GM18511 (cell line): Measurements from ENCODE around the gene RIPPLY1.
"Not testable (repeated sequence)": the region's sequence is repeated elsewhere in the genome, so short reads cannot be mapped to it uniquely, and the experiment has no call there.

ENCODE experiments used
- ATAC-seq: cut with Tn5 transposase; IDR thresholded peaks from one replicate; pipeline ENCODE4 v1.9.1; 2021; ENCODE audit warnings: mild to moderate bottlenecking, moderate library complexity; ENCODE audit not compliant: unreplicated experiment

RIPPLY1 gene

GRCh38 chrX:106917830-106918500, 14.8 kb upstream of the RIPPLY1 start:
- ATAC-seq = peak; percentile 56

- ATAC-seq = no peak
Observed at GRCh38 chrX:106912864-106913263, 9.7 kb upstream of the RIPPLY1 start.

- no peak for ATAC-seq
Observed at GRCh38 chrX:106906361-106906760, 3.2 kb upstream of the RIPPLY1 start.

- ATAC-seq = no peak
Observed at GRCh38 chrX:106905064-106905708, 2.0 kb upstream of the RIPPLY1 start.

GRCh38 chrX:106903856-106904528, 851 bp upstream of the RIPPLY1 start:
- peak; percentile 18 for ATAC-seq

- ATAC-seq = no peak
Observed at GRCh38 chrX:106902684-106903083, 457 bp downstream of the RIPPLY1 start.

- ATAC-seq = no peak
Observed at GRCh38 chrX:106901781-106902219, 1.3 kb downstream of the RIPPLY1 start.

- no peak for ATAC-seq
Observed at GRCh38 chrX:106901341-106901740, 1.8 kb downstream of the RIPPLY1 start.

GRCh38 chrX:106899841-106900240, 3.3 kb downstream of the RIPPLY1 start:
- ATAC-seq = no peak

GRCh38 chrX:106899276-106899675, 3.9 kb downstream of the RIPPLY1 start:
- no peak for ATAC-seq

GRCh38 chrX:106898462-106898861, 4.7 kb downstream of the RIPPLY1 start:
- ATAC-seq = peak; percentile 62

- ATAC-seq = no peak
Observed at GRCh38 chrX:106897259-106897658, 5.9 kb downstream of the RIPPLY1 start.

- no peak for ATAC-seq
Observed at GRCh38 chrX:106894978-106895452, 8.1 kb downstream of the RIPPLY1 start.

GRCh38 chrX:106894392-106894909, 8.7 kb downstream of the RIPPLY1 start:
- ATAC-seq = peak; percentile 86

GRCh38 chrX:106891762-106892460, 11.2 kb downstream of the RIPPLY1 start:
- no peak for ATAC-seq

GRCh38 chrX:106889468-106889867, 13.7 kb downstream of the RIPPLY1 start:
- no peak for ATAC-seq

- no peak for ATAC-seq
Observed at GRCh38 chrX:106875151-106875550, 28.0 kb downstream of the RIPPLY1 start.

- no peak for ATAC-seq
Observed at GRCh38 chrX:106874075-106874474, 29.1 kb downstream of the RIPPLY1 start.

GRCh38 chrX:106872796-106873195, 30.3 kb downstream of the RIPPLY1 start:
- ATAC-seq = not testable (repeated sequence)

- no peak for ATAC-seq
Observed at GRCh38 chrX:106863697-106864096, 39.4 kb downstream of the RIPPLY1 start.
